NCI-H524 (cell line): ENCODE results near the gene PSMA4.
A peak's percentile ranks its signal among the peaks of the same experiment; 100 is the strongest.
"Not testable (repeated sequence)": the region's sequence is repeated elsewhere in the genome, so short reads cannot be mapped to it uniquely, and the experiment has no call there.

Experiments
- DNase-seq, 2 experiments: peaks; one replicate each; lab custom pipeline; 2025; lab: John Stamatoyannopoulos, UW

PSMA4 gene

GRCh38 chr15:78540141-78540870, at the start of gene PSMA4:
Gene PSMA4 (plus strand): TSS chr15:78540444. CDS start chr15:78541928, 1,484 bp downstream.
- peak; percentile 90 to 92 for DNase-seq

GRCh38 chr15:78492872-78493271, 47.4 kb upstream of the PSMA4 start:
- DNase-seq, result no peak

GRCh38 chr15:78501857-78502256, 38.4 kb upstream of the PSMA4 start:
- no peak for DNase-seq

GRCh38 chr15:78502641-78503040, 37.6 kb upstream of the PSMA4 start:
- no peak for DNase-seq

GRCh38 chr15:78506971-78507830, 33.0 kb upstream of the PSMA4 start, which contains the start of gene HYKK:
Gene HYKK (plus strand): TSS chr15:78507577. CDS start chr15:78513089, 5,512 bp downstream.
- peak; percentile 99 for DNase-seq

GRCh38 chr15:78507831-78508160, 32.4 kb upstream of the PSMA4 start:
- DNase-seq, result peak in 1 of 2 experiments; percentile 41

GRCh38 chr15:78508272-78508671, 32.0 kb upstream of the PSMA4 start:
- DNase-seq, result no peak

GRCh38 chr15:78509726-78510312, 30.4 kb upstream of the PSMA4 start:
- DNase-seq, result no peak

GRCh38 chr15:78520035-78520434, 20.2 kb upstream of the PSMA4 start:
- DNase-seq, result not testable (repeated sequence)

- DNase-seq, result no peak
Observed at GRCh38 chr15:78524230-78524629, 16.0 kb upstream of the PSMA4 start.

GRCh38 chr15:78527325-78527724, 12.9 kb upstream of the PSMA4 start:
- DNase-seq, result no peak

GRCh38 chr15:78533331-78533730, 6.9 kb upstream of the PSMA4 start:
- no peak for DNase-seq

GRCh38 chr15:78536134-78536533, 4.1 kb upstream of the PSMA4 start:
- DNase-seq, result no peak

GRCh38 chr15:78537266-78537905, 2.9 kb upstream of the PSMA4 start:
- DNase-seq, result no peak

GRCh38 chr15:78538358-78538757, 1.9 kb upstream of the PSMA4 start:
- no peak for DNase-seq

- DNase-seq, result not testable (repeated sequence)
Observed at GRCh38 chr15:78539464-78540140, 642 bp upstream of the PSMA4 start.

- DNase-seq, result no peak
Observed at GRCh38 chr15:78540871-78541743, 863 bp downstream of the PSMA4 start.

- DNase-seq, result no peak
Observed at GRCh38 chr15:78541744-78542034, 1.4 kb downstream of the PSMA4 start.

GRCh38 chr15:78542647-78543046, 2.4 kb downstream of the PSMA4 start:
- no peak for DNase-seq

- DNase-seq, result no peak
Observed at GRCh38 chr15:78550194-78550593, 9.9 kb downstream of the PSMA4 start.

GRCh38 chr15:78550815-78551214, 10.6 kb downstream of the PSMA4 start:
- no peak for DNase-seq
